Measurements from ENCODE around the gene LRG1.
A peak's percentile ranks its signal among the peaks of the same experiment; 100 is the strongest.

The LRG1 gene

DNA sequence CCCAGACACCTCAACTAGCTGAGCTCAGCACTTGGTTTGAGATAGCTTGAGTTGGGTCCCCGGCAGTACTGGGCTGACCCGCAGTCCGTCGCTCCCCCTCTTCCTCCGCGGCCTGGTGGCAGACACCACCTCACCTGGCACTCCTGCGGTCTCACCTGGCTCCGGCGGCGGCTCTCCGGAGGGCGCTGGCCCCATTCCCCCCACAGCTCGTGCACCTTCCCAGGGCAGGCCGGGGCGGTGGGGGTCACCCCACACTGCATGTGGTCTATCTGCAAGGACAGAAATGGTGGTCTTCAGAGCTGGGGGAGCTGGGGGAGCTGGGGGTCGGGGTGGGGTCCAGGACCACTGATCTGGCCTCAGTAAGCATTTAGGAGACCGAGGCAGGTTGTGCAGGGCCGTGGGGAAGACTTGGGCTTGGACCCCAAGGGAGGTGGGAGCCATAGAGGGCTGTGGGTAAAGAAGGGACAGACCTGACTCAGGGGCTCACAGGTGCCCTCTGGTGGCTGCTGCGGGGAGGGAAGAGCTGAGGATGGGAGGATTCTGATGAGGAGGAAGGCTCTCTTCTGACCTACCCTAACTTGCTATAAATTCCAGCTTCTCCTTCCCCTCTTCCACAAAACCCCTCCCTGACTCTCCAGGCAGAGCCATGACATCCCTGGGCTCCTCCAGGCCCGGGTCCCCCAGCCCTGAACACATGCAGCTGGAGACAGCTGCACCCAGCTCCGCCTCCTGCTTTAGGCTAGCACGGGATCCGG, 14.9 kb downstream of the LRG1 start:
- DNase-seq, result peak in 1 of 2 experiments; percentile 36

DNA sequence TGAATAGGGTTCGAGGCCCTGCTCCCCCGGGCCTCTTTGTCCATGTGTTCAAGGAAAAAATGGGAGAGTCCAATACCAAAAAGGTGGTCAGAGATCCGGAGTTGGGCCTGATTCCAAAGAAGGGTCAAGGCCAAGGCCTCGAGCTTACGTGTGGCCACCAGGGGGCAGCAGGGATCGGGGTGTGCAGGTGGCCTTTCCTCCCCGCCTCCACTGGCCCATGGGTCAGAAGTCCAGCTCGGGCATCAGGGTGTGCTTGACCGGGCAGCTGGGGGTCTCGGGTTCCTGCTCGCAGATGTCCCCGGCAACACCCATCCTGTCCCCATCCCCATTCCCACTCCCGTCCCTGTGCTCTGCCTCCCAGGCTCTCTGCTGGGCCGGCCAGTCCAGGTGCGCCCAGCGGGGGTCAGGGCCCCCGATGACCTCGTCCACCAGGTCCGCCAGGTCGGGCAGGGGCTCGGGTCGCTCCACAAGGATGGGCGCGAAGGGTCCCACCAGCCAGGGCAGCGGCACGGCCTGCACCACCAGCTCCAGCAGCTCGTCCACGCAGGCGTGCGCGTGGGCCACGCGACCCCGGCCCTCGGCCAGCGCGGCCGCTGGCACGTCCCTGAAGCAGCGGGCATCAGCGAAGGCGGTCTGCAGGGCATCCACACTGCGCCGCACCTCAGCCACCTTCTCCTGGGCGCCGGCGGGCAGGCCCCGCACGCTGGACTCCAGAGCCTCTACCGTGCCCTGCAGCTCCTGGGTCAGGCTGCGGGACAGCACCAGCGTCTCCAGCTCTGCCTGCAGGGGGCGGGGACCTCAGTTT, 16.3 kb downstream of the LRG1 start:
- DNase-seq, result peak in 1 of 2 experiments; percentile 44

DNA sequence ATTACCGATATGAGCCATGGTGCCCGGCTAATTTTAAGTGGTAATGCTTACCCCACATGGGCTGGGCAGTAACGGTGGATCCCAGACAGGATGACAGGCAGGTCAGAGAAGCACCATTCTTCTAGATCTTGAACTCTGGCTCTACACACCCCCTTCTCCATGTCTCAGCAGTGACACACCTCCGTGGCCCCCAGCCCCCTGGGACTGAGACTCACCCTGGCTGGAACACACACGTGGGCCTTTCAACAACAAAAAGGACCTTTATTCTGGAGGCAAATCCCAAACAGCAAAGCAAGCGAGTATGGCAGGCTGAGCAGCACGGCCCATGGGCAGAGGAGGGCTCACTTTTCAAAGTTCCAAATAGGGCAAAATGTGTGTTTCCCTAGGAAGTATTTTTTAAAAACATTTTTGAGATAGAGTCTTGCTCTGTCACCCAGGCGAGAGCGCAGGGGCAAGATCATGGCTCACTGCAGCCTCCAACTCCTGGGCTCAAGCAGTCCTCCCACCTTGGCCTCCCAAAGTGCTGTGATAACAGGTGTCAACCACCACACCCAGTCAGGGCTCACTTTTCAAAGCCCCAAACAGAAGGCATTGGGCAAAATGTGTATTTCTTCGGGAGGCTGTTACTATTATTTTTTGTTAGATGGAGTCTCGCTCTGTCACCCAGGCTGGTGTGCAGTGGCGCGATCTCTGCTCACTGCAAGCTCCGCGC, 17.4 kb downstream of the LRG1 start:
- no peak for DNase-seq

DNA sequence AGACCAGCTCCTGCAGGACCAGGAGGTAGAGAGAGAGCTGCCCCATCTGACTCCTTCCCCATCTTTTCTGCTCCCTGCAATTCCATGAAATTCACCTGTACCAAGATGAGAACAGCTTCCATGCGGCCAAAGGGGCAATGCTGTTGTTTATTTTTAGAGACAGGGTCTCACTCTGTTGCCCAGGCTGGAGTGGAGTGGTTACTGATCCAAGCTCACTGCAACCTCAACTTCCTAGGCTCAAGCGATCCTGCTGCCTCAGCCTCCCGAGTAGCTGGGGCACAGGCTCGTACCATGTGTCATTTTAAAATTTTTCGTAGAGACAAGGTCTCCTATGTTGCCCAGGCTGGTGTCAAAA, 18.0 kb downstream of the LRG1 start:
- DNase-seq, result no peak

DNA sequence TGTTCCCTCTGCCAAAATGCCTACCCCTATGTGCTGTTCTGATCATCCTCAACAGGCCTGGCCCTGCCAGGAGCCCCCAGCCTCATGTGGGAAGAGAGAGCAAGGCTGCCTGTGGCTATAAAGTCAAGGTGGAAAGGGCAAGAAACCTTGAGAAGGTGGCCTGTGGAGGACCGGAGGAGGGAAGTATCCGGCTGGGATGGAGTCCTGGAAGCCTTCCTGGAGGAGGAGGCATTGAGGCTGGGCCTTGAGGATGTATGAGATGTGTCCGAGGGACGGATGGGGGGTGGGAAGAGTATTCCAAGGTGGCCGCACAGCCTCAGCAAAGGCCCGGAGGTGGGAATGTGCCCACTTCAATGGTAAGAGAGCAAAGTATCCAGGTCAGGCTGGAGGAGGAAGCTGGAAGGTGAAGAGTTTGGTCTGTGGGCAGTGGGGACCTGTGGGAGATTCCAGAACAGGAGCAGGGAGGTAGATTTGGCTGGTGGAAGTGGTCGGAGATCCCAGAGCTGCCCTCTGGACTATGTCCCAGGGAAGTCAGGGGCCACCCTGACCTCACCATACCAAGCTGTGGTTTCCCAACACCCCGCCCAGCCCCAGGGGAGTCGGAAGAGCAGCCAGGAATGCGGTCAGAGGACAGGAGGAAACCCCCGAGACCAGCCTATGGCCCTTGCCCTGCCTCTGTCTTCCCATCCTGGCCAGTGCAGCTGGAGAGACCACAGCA, 18.5 kb downstream of the LRG1 start:
- no peak for DNase-seq

DNA sequence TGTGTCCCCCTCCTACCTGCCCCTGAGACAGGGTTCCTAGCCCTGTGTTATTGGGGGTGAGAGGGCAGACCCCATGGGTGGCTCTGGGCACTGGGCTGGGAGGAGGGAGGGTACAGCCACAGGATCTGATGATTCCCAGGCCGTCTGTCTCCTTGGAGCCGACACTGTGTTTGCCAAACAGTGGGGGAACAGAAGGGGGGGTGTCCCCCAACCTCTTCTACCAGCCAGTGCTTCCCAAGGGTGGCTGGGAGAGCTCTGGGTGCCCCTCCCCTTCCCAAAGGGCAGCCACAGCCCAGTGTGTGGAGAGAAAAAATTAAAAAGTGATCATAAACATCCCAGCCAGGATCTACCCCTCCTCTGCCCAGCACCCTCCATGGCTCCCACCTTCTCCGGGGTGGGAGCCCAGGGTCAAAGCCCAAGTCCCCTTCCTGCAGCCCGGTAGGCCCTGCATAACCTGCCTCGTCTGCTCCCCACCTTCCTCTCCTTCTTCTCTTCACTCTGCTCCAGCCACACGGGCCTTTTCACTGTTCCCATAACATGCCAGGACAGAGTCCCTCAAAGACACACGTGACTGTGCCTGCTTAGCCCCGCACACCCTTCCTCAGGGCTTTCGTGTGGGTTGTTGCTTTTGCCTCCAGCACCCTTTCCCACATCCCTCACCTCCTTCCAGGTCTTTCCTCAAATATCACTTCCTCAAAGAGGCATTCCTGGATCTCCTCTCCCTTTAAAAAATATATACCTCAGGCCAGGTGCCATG, 20.1 kb downstream of the LRG1 start:
- no peak for DNase-seq

DNA sequence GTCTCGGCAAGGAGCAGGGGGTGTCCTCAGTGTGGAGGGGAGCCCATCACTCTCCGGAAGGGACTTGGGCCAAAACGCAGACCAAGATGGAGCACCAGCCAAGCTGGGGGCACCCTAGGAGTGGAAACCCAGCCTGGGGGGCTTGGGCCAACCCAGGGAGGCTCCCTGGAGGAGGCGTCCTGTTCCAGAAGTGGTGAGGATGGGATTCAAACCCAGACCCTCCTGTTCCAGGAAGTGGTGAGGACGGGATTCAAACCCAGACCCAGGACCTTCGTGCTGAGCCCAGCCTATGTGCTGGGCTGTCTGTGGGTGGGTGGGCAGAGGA, 20.7 kb downstream of the LRG1 start:
- DNase-seq, result no peak

DNA sequence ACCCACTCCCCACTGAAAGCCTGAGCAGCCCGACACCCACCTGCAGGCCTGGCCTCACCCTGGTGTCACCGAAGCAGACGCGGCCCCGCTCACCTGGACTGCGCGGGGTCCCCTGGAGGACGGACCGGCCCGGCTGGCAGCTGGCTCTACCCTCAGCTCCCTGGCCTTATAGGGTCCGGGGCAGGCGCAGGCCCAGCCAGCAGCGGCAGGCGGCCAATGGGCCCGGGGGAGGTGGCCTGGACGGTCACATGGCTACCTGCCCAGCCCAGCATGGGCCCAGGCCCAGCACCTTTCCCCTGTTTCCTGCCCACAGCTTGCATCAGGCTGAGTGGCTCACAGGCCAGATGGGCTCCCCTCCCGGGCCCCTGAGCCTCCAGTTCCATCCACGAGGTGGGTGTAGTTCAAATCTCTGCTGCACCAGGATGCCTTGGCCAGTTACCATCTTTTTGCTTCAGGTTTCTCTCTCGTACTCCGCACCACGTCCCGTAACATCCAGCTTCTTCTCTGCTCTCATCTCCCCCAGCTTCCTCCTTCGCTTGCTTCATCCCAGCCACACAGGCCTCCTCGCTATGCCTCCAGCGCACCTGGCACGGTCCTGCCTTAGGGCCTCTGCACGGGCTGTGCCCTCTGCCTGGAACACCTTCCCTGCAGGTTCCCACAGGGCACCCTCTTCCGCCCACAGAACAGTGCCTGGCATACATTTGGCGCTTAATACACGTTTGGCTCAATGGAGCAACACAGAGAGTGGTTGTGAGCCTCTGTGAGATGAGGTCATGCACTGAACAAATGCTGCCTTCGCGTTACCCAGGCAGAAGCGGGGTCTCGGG, 21.3 kb downstream of the LRG1 start, which contains the start of gene PLIN4:
Gene PLIN4, minus strand, starts transcription at position 142 of the 827 bp plus-strand sequence. CDS start 214 bp downstream, outside the sequence.
- no peak for DNase-seq

DNA sequence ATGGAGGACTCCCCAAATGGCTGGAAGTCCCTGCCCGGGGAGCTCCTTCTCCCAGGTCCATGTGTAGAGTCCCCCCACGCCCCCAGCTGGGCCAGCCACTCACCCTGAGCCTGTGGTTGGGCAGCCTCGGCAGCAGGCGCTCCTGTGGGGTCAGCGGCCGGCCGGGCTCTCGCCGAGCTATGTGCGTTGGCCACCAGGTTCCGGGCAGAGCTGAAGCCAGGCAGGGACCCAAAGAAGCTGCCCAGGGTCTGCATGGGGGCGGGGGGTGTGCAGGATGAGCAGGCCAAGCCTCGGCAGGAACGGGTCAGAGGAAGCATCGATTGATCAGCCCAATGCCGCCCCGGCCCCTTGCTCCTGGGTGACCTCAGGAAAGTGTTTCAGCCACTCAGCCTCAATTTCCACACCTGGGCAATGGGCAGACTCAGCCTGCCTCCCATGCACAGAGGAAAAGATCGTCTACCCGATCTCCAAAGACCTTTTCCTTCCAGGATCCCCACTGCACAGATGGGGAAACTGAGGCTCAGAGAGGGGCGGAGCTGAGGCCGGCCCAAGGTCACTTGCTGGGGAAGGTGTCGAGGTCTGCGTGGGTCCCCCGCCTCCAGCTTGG, 22.3 kb downstream of the LRG1 start:
- DNase-seq, result no peak

DNA sequence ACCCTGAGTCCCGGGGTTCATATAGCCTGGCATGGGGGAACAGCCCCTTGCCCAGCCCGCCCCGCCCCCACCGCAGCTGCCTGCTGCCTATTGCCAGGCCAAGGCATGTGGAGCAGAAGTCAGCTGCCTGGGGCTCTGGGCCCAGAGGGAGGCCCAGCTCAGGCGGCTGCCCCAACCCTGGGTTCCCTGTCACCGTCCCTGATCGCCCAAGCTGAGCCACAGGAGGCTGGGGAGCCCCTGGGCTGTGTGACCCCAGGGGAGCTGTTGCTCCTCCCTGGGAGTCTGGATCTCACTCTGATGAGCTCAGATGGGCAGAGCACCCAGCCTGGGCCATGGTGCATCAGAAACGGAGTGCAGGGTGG, 22.9 kb downstream of the LRG1 start:
- no peak for DNase-seq

DNA sequence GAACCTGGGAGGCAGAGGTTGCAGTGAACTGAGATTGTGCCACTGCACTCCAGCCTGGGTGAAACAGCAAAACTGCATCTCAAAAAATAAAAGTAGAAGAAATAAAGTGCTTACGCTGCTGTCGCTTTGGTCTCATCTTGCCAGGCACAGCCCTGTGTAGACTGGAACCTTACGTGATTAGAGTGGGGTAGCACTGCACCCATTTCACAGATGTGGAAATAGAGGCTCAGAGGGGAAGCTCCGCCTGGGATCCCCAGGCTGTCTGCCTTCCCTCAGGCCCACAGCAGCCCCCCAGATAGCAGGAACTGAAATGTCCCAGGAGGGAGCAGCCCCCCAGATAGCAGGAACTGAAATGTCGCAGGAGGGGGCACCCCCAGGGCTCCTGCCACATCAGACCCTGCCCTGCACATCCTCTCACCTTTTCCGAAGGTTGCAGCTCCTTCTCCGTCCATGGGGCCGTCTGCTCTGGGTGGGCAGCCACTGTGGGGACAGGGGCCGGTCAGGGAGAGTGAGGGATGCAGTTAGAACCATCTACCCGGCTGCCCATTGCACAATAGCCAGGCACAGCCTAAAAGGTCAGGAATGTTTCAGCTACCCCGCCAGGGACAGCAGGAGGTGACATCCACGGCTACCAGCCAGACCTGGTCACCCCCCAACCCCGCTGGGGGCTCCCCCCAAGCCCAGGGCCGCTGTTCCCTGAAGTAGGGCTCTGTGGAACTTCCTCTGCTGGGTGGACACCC, 23.5 kb downstream of the LRG1 start:
- no peak for DNase-seq

DNA sequence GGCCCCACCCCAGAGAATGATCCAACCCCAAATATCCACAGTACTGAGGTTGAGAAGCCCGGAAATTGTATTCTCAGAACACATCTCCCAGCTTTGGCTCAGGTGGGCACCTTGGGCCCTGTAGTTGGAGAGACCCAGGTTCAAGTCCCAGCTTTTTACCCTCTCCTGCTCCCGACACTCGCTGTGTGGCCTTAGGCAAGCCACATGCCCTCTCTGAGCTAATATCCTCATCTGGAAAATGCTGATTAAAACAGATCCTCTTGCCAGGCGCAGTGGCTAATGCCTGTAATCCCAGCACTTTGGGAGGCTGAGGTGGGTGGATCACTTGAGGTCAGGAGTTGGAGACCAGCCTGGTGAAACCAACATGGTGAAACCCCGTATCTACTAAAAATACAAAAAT, 24.1 kb downstream of the LRG1 start:
- no peak for DNase-seq

DNA sequence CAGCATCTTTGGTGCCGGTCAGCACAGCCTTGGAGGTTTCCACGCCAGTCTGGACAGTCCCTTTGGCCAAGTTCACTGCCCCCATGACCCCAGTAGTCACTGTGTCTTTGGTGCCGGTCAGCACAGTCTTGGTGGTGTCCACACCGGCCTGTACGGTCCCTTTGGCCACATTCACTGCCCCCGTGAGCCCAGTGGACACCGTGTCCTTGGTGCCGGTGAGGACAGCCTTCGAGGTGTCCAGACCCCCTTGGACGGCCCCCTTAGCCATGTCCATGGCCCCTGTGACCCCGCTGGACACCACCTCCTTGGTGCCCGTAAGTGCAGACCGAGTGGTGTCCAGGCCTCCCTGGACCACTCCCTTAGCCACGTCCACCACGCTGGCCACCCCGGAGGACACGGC, 26.6 kb downstream of the LRG1 start:
- DNase-seq, result no peak

DNA sequence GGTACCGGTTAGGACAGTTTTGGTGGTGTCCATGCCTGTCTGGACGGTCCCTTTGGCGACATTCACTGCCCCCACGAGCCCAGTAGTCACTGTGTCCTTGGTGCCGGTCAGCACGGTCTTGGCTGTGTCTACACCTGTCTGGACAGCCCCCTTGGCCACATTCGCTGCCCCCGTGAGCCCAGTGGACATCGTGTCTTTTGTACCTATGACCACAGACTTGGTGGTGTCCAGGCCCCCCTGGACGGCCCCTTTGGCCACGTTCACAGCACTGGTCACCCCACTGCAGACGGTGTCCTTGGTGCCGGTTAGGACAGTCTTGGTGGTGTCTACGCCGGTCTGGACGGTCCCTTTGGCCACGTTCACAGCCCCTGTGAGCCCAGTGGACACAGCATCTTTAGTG, 27.8 kb downstream of the LRG1 start:
- DNase-seq, result no peak

DNA sequence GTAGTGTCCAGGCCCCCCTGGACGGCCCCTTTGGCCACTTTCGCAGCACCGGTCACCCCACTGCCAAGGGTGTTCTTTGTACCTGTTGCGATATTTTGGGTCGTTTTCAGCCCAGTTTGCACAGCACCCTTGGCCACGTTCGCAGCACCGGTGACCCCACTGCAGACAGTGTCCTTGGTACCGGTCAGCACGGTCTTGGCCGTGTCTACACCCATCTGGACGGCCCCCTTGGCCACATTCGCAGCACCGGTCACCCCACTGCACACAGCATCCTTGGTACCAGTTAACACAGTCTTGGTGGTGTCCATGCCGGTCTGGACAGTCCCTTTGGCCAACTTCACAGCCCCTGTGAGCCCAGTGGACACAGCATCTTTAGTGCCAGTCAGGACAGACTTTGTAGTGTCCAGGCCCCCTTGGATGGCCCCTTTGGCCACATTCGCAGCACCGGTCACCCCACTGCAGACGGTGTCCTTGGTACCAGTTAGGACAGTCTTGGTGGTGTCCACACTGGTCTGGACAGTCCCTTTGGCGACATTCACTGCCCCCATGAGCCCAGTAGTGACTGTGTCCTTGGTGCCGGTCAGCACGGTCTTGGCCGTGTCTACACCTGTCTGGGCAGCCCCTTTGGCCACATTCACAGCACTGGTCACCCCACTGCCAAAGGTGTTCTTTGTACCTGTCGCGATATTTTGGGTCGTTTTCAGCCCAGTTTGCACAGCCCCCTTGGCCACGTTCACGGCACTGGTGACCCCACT, 28.4 kb downstream of the LRG1 start:
- no peak for DNase-seq

DNA sequence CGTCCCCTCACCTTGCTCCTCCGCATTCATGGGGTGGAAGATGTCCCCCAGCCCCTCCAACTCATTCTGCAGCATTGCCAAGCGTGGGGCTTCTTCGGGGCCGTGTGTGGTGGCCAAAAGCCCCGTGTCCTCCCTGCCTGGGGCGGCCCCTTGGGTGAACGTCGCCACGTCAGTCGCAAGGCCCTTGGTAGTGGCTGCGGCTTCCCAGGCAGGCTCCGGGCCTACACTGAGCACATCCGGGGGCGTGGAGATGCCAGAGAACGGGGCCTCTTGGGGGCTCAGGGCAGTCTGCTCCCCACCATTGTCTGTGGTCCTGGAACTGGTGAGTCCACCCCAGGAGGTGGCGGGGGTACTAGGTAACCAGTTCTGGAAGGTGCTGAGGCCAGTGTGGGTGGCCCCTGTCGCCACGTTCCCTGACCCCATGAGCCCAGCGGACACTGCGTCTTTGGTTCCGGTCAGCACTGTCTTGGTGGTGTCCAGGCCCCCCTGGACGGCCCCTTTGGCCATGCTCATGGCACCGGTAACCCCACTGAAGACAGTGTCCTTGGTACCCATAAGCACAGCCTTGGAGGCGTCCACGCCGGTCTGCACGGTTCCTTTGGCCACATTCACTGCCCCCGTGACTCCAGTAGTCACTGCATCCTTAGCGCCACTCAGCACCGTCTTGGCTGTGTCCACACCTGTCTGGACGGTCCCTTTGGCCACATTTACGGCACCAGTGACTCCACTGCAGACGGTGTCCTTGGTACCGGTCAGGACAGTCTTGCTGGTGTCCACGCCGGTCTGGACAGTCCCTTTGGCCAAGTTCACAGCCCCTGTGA, 29.2 kb downstream of the LRG1 start:
- DNase-seq, result no peak

DNA sequence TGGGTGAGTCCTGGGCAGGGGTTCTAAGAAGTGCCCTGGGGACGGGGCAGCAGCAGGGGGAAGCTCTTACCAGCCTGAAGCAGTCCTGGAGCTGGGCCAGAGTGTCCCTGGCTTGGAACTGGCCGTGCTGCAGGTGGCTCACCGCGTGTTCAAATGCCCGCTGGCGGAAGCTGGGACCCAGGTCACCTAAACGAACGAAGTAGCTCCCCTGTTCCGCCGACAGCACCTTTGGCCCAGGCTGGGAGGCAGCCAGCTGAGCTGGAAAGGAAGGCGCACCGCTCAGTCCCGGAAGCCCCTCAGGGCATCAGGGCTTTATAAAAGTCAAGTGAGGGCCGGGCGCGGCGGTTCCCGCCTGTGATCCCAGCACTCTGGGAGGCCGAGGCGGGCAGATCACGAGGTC, 31.1 kb downstream of the LRG1 start:
- no peak for DNase-seq

DNA sequence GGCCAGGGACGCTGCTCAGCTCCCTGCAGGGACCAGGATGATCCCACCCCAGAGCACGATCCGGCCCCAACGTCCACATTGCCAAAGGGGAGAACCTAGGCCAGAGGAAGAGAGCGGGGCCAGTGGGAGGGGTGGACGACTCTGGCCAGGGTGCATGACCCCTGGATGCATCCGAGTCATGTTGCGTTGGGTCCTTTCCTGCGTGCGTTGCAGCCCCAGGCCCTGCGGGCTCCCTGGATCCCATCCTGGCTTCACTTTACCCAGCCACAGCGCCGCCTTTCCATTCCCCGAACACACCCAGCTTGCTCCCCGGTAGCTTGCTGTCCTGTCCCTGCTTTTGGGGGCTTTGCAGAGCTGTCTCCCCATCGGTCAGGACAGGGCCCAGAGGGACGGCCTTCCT, 32.0 kb downstream of the LRG1 start:
- DNase-seq, result no peak

DNA sequence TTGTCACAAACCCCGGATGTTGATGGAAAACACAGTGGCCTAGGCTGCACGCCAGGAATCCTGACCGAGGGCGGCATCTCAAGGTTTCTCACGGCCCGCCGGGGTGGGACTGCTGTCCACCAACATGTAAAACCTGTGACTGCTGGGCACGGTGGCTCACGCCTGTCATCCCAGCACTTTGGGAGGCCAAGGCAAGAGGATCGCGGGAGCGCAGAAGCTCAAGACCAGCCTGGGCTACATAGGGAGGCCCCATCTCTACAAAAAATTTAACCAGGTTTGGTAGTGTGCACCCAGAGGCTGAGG, 32.7 kb downstream of the LRG1 start:
- no peak for DNase-seq

Measured in SW 1271 (cell line).